HCT116 (cell line): Measurements from ENCODE around the gene AGRP. TPM values are rescaled to one million over a fixed set of nuclear protein-coding genes. Genes with fewer than 3 reads are reported as not detected.

Experiments used
- ATAC-seq: fragments of 200-7000 bp; cut with Tn5 transposase; 2 replicates; pipeline ENCODE4 v1.9.1; 2020; ENCODE audit warnings: mild to moderate bottlenecking, moderate library complexity
- BruUV-seq: library from RNA; stranded (reverse); fragments of 400-500 nt; replicated peaks from 2 replicates; lab custom pipeline; 2021; lab: Mats Ljungman, UMichigan
- CTCF ChIA-PET: fragments of 300-600 bp; sonication (Branson Sonifier 250); formaldehyde crosslinking; loops from one replicate; lab custom pipeline; 2021; ENCODE audit warnings: antibody characterized with exemption; lab: Charles Lee
- POLR2A ChIA-PET: fragments of 300-600, 350-600 bp; sonication (Branson Sonifier 250); formaldehyde crosslinking; loops from one replicate; lab custom pipeline; 2021; ENCODE audit warnings: antibody characterized with exemption; lab: Charles Lee
- RAD21 ChIA-PET, 2 experiments: fragments of 300-600 bp; sonication (Branson Sonifier 250); formaldehyde crosslinking; loops; one replicate each; lab custom pipeline; 2023; ENCODE audit warnings: low total read pairs in 2 of 2; ENCODE audit not compliant: uncharacterized antibody in 2 of 2, unreplicated experiment in 2 of 2, low non-redundant PET in 1 of 2; lab: Charles Lee
- DNase-seq: peaks from one replicate; pipeline ENCODE4 v3.0.0-alpha.2; 2010; ENCODE audit warnings: low read depth, low spot score
- H2AFZ ChIP-seq: fragments of 200-600 bp; shearing (Covaris generic), sonication (generic); 2 replicates; pipeline ENCODE4 v1.6.1; 2017; ENCODE audit warnings: low read depth, mixed run types, mixed read lengths, antibody characterized with exemption, low read length; ENCODE audit not compliant: poor library complexity, severe bottlenecking
- H3K27ac ChIP-seq: 2 replicates; pipeline ENCODE4 v1.5.1; 2012; ENCODE audit warnings: low read depth, low read length
- H3K27me3 ChIP-seq: fragments of 200-600 bp; sonication (generic); 2 replicates; pipeline ENCODE4 v1.6.1; 2016; ENCODE audit warnings: mixed run types, low read length, mixed read lengths; ENCODE audit not compliant: insufficient read depth
- H3K36me3 ChIP-seq, 2 experiments: fragments of 200-500 bp in 1 of 2; fragments of 200-600 bp in 1 of 2; sonication (Bioruptor generic) in 1 of 2; sonication (generic) in 1 of 2; 2 replicates each; pipeline versions ENCODE4 v1.5.1 to v1.6.1; 2014 to 2016; ENCODE audit warnings: low read length in 2 of 2, inconsistent platforms in 1 of 2, mixed read lengths in 1 of 2, mixed run types in 1 of 2; ENCODE audit not compliant: insufficient read depth in 2 of 2, control insufficient read depth in 1 of 2
- H3K4me1 ChIP-seq, 2 experiments: fragments of 200-600 bp in 1 of 2; sonication (generic) in 1 of 2; 2 replicates each; pipeline versions ENCODE4 v1.5.1 to v1.6.1; 2012 to 2017; ENCODE audit warnings: low read length in 2 of 2, inconsistent platforms in 1 of 2, mild to moderate bottlenecking in 1 of 2, mixed read lengths in 1 of 2, mixed run types in 1 of 2, moderate library complexity in 1 of 2; ENCODE audit not compliant: insufficient read depth in 2 of 2, control insufficient read depth in 1 of 2
- H3K4me2 ChIP-seq: fragments of 200-600 bp; sonication (generic); 2 replicates; pipeline ENCODE4 v1.6.1; 2017; ENCODE audit warnings: mixed run types, low read length, mixed read lengths
- H3K4me3 ChIP-seq, 2 experiments: fragments of 200-600 bp in 1 of 2; sonication (generic) in 1 of 2; replicated peaks in 1 of 2; 2 replicates each; pipeline ENCODE4 v1.5.1; 2011 to 2016; ENCODE audit warnings: low read length in 2 of 2, control low read depth in 1 of 2, low read depth in 1 of 2, mild to moderate bottlenecking in 1 of 2, mixed read lengths in 1 of 2, mixed run types in 1 of 2
- H3K79me2 ChIP-seq: fragments of 200-600 bp; sonication (generic); 2 replicates; pipeline ENCODE4 v1.6.1; 2017; ENCODE audit warnings: mild to moderate bottlenecking, mixed run types, low read length, moderate library complexity, mixed read lengths; ENCODE audit not compliant: insufficient read depth
- H3K9ac ChIP-seq: fragments of 200-600 bp; sonication (generic); 2 replicates; pipeline ENCODE4 v1.6.1; 2016; ENCODE audit warnings: low read length, mixed read lengths
- H3K9me2 ChIP-seq: fragments of 200-600 bp; sonication (generic), shearing (Covaris generic); 2 replicates; pipeline ENCODE4 v1.6.1; 2017; ENCODE audit warnings: mixed run types, mild to moderate bottlenecking, moderate library complexity; ENCODE audit not compliant: insufficient read depth
- H3K9me3 ChIP-seq, 2 experiments: fragments of 200-500 bp in 1 of 2; fragments of 200-600 bp in 1 of 2; sonication (Bioruptor generic) in 1 of 2; sonication (generic) in 1 of 2; 2 replicates each; pipeline ENCODE4 v1.6.1; 2014 to 2017; ENCODE audit warnings: low read length in 2 of 2, mixed read lengths in 2 of 2, inconsistent platforms in 1 of 2, low read depth in 1 of 2, mild to moderate bottlenecking in 1 of 2, mixed run types in 1 of 2, moderate library complexity in 1 of 2; ENCODE audit not compliant: control insufficient read depth in 1 of 2, insufficient read depth in 1 of 2
- H4K20me1 ChIP-seq: fragments of 200-600 bp; sonication (generic), shearing (Covaris generic); 2 replicates; pipeline ENCODE4 v1.6.1; 2017; ENCODE audit warnings: mixed run types, mild to moderate bottlenecking, moderate library complexity; ENCODE audit not compliant: insufficient read depth
- CEBPB ChIP-seq: IDR thresholded peaks from 2 replicates; pipeline ENCODE4 v1.6.1; 2012; ENCODE audit warnings: low read depth
- EGR1 ChIP-seq: IDR thresholded peaks from 2 replicates; pipeline ENCODE4 v1.6.1; 2012; ENCODE audit warnings: low read depth
- ELF1 ChIP-seq: IDR thresholded peaks from 2 replicates; pipeline ENCODE4 v1.6.1; 2012; ENCODE audit warnings: low read depth, borderline replicate concordance
- EZH2 ChIP-seq: fragments of 200-600 bp; sonication (generic); IDR thresholded peaks from 2 replicates; pipeline ENCODE4 v1.6.1; 2017; ENCODE audit warnings: antibody characterized with exemption, mixed run types
- EZH2phosphoT487 ChIP-seq: fragments of 200-600 bp; IDR thresholded peaks from 2 replicates; pipeline ENCODE4 v1.6.1; 2018; ENCODE audit warnings: antibody characterized with exemption, borderline replicate concordance
- FOSL1 ChIP-seq: IDR thresholded peaks from 2 replicates; pipeline ENCODE4 v1.6.1; 2012; ENCODE audit warnings: low read depth
- POLR2AphosphoS5 ChIP-seq: IDR thresholded peaks from 2 replicates; pipeline ENCODE4 v1.6.1; 2011; ENCODE audit warnings: mild to moderate bottlenecking, low read depth, low read length, moderate library complexity
- RAD21 ChIP-seq: IDR thresholded peaks from 2 replicates; pipeline ENCODE4 v1.6.1; 2012; ENCODE audit warnings: low read depth, mild to moderate bottlenecking
- SIN3A ChIP-seq: IDR thresholded peaks from 2 replicates; pipeline ENCODE4 v1.6.1; 2012; ENCODE audit warnings: low read depth
- SP1 ChIP-seq: IDR thresholded peaks from 2 replicates; pipeline ENCODE4 v1.6.1; 2012; ENCODE audit warnings: low read depth
- SRF ChIP-seq: IDR thresholded peaks from 2 replicates; pipeline ENCODE4 v1.6.1; 2012; ENCODE audit warnings: low read depth
- TCF7L2 ChIP-seq: IDR thresholded peaks from 2 replicates; pipeline ENCODE4 v1.7.0; 2011; ENCODE audit warnings: borderline replicate concordance, inconsistent platforms; ENCODE audit not compliant: insufficient read depth, insufficient read length; ENCODE audit errors: extremely low read depth
- YY1 ChIP-seq: IDR thresholded peaks from 2 replicates; pipeline ENCODE4 v1.6.1; 2011; ENCODE audit warnings: low read length, low read depth, moderate library complexity, mild to moderate bottlenecking; ENCODE audit not compliant: insufficient replicate concordance; ENCODE audit errors: extremely low read depth
- ZFX ChIP-seq: fragments of 450-650 bp; IDR thresholded peaks from 2 replicates; pipeline ENCODE4 v1.6.1; 2017
- intact Hi-C: fragments of 100-400 bp; cut with micrococcal nuclease; formaldehyde crosslinking; loops from 2 replicates; pipeline ENCODE4 v1.10.0; 2022
- total RNA-seq: library from RNA; stranded (reverse); gene quantifications from one replicate; pipeline ENCODE4 v1.2.1, GENCODE V29; 2021; ENCODE audit not compliant: unreplicated experiment
- TF ChIP-seq, protein P1 (sequence below), 3 experiments: fragments of 200-600 bp in 1 of 3; sonication (generic) in 1 of 3; IDR thresholded peaks in 2 of 3; conservative IDR thresholded peaks in 1 of 3; 2 replicates each; pipeline ENCODE4 v1.5.1; 2012 to 2017; ENCODE audit warnings: low read depth in 2 of 3, low read length in 2 of 3, antibody characterized with exemption in 1 of 3, borderline replicate concordance in 1 of 3, control low read depth in 1 of 3, mild to moderate bottlenecking in 1 of 3, mixed read lengths in 1 of 3, mixed run types in 1 of 3, moderate library complexity in 1 of 3; ENCODE audit not compliant: insufficient read depth in 1 of 3
- TF ChIP-seq, protein P2 (sequence below): IDR thresholded peaks from 2 replicates; pipeline ENCODE4 v1.6.1; 2012; ENCODE audit warnings: low read depth
- TF ChIP-seq, protein P3 (sequence below): IDR thresholded peaks from 2 replicates; pipeline ENCODE4 v1.6.1; 2012
- TF ChIP-seq, protein P4 (sequence below): IDR thresholded peaks from 2 replicates; pipeline ENCODE4 v1.6.1; 2012
- TF ChIP-seq, protein P5 (sequence below): IDR thresholded peaks from 2 replicates; pipeline ENCODE4 v1.6.1; 2011; ENCODE audit warnings: mild to moderate bottlenecking, low read length, moderate library complexity; ENCODE audit not compliant: insufficient replicate concordance; ENCODE audit errors: extremely low read depth

Gene AGRP
- total RNA-seq, 1 experiment from 2014 or later = not detected

DNA sequence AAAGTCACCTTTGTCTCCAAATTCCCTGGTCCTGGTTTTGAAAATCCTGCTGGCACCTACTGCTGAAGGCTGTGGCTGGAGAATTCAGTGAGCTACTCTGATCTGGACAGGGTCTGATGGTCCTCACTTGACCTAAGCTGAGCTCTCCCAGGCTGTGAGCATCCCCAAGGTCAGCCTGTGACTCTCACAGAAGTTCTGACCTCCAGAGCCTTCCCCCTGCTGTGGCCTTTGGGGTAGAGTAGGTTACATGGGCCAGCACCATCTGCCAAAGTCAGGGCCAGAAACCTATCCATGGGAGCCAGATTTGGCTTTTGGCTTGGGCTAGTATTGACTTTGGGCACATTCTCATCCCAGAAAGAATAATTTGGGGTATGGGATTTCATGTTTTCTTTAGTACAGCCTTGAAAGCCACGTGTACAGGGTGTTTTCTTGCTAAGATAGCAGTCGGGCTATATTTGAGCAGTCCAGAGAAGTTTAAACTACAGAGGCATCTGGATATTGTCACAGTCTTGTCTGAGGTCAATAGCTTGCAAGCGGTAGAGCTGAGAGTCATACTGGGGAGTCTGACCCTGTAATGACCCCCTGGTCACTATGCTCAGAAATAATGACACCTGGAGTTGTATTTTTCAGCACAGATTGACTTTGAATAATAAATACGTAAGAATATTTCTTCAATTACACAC is 6.2 kb upstream of the AGRP start:
- ATAC-seq (no peak), DNase-seq (no peak)
- RAD21 ChIA-PET = interaction anchor here in 1 of 2 experiments (0.5 kb wide), 1 partner anchor 24 kb away, joined by 4 read pairs; no protein-coding TSS in a partner anchor
- Histone ChIP-seq H3K4me1 (no peaks in the 10 kb centered on the region), H3K9me2 (no peaks in the 10 kb centered on the region), H3K36me3 (no peaks in the 10 kb centered on the region), H3K4me3 (no peak overlapping the region), H3K4me2 (no peak overlapping the region), H3K9ac (no peak overlapping the region), H4K20me1 (no peaks in the 10 kb centered on the region), H3K79me2 (no peaks in the 10 kb centered on the region), H3K27ac (no peak overlapping the region), H3K27me3 (no peaks in the 10 kb centered on the region), H2AFZ (no peak overlapping the region), H3K9me3 (no peaks in the 10 kb centered on the region; a peak in 1 of 4 replicates)
- intact Hi-C loops = no loop called here
- POLR2A ChIA-PET = interaction anchor here (1.0 kb wide), 1 partner anchor 9 kb away, joined by 3 read pairs; the partner anchor contains the start of gene ATP6V0D1
- CTCF ChIA-PET = interaction anchor here (1.6 to 3.7 kb wide), 3 partner anchors 9 to 32 kb away, joined by 4 to 18 read pairs (median 16); partner anchors contain the start of gene ATP6V0D1
- BruUV-seq = no TSS peak
- TF ChIP-seq SIN3A = no peak
- TF ChIP-seq EZH2 = no peak
- TF ChIP-seq EZH2phosphoT487 = no peak
- no peak for TF ChIP-seq POLR2AphosphoS5
- TF ChIP-seq, protein P1, sequence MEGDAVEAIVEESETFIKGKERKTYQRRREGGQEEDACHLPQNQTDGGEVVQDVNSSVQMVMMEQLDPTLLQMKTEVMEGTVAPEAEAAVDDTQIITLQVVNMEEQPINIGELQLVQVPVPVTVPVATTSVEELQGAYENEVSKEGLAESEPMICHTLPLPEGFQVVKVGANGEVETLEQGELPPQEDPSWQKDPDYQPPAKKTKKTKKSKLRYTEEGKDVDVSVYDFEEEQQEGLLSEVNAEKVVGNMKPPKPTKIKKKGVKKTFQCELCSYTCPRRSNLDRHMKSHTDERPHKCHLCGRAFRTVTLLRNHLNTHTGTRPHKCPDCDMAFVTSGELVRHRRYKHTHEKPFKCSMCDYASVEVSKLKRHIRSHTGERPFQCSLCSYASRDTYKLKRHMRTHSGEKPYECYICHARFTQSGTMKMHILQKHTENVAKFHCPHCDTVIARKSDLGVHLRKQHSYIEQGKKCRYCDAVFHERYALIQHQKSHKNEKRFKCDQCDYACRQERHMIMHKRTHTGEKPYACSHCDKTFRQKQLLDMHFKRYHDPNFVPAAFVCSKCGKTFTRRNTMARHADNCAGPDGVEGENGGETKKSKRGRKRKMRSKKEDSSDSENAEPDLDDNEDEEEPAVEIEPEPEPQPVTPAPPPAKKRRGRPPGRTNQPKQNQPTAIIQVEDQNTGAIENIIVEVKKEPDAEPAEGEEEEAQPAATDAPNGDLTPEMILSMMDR (IDR thresholded peaks at IDR 0.05 in 2 of 3, conservative IDR thresholded peaks at IDR 0.05 in 1 of 3; ENCODE audit: borderline replicate concordance in 1 of 3, insufficient read depth in 1 of 3, low read depth in 2 of 3, low read length in 2 of 3) = no peak
- no peak for TF ChIP-seq ELF1
- no peak for TF ChIP-seq YY1
- TF ChIP-seq SRF = no peak
- no peak for TF ChIP-seq SP1
- no peak for TF ChIP-seq CEBPB
- TF ChIP-seq EGR1 = no peak
- TF ChIP-seq, protein P2, sequence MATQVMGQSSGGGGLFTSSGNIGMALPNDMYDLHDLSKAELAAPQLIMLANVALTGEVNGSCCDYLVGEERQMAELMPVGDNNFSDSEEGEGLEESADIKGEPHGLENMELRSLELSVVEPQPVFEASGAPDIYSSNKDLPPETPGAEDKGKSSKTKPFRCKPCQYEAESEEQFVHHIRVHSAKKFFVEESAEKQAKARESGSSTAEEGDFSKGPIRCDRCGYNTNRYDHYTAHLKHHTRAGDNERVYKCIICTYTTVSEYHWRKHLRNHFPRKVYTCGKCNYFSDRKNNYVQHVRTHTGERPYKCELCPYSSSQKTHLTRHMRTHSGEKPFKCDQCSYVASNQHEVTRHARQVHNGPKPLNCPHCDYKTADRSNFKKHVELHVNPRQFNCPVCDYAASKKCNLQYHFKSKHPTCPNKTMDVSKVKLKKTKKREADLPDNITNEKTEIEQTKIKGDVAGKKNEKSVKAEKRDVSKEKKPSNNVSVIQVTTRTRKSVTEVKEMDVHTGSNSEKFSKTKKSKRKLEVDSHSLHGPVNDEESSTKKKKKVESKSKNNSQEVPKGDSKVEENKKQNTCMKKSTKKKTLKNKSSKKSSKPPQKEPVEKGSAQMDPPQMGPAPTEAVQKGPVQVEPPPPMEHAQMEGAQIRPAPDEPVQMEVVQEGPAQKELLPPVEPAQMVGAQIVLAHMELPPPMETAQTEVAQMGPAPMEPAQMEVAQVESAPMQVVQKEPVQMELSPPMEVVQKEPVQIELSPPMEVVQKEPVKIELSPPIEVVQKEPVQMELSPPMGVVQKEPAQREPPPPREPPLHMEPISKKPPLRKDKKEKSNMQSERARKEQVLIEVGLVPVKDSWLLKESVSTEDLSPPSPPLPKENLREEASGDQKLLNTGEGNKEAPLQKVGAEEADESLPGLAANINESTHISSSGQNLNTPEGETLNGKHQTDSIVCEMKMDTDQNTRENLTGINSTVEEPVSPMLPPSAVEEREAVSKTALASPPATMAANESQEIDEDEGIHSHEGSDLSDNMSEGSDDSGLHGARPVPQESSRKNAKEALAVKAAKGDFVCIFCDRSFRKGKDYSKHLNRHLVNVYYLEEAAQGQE = no peak
- TF ChIP-seq, protein P3, sequence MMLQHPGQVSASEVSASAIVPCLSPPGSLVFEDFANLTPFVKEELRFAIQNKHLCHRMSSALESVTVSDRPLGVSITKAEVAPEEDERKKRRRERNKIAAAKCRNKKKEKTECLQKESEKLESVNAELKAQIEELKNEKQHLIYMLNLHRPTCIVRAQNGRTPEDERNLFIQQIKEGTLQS = no peak
- TF ChIP-seq TCF7L2 = no peak
- TF ChIP-seq FOSL1 = no peak
- TF ChIP-seq, protein P4, sequence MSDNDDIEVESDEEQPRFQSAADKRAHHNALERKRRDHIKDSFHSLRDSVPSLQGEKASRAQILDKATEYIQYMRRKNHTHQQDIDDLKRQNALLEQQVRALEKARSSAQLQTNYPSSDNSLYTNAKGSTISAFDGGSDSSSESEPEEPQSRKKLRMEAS = no peak
- TF ChIP-seq RAD21 = no peak
- TF ChIP-seq, protein P5, sequence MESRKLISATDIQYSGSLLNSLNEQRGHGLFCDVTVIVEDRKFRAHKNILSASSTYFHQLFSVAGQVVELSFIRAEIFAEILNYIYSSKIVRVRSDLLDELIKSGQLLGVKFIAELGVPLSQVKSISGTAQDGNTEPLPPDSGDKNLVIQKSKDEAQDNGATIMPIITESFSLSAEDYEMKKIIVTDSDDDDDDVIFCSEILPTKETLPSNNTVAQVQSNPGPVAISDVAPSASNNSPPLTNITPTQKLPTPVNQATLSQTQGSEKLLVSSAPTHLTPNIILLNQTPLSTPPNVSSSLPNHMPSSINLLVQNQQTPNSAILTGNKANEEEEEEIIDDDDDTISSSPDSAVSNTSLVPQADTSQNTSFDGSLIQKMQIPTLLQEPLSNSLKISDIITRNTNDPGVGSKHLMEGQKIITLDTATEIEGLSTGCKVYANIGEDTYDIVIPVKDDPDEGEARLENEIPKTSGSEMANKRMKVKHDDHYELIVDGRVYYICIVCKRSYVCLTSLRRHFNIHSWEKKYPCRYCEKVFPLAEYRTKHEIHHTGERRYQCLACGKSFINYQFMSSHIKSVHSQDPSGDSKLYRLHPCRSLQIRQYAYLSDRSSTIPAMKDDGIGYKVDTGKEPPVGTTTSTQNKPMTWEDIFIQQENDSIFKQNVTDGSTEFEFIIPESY = no peak
- TF ChIP-seq ZFX = no peak
